Activated naive CD8-positive, alpha-beta T cell (primary cell): ENCODE data around the gene CPA1.
A peak's percentile ranks its signal among the peaks of the same experiment; 100 is the strongest.
"Not testable (repeated sequence)": the region's sequence is repeated elsewhere in the genome, so short reads cannot be mapped to it uniquely, and the experiment has no call there.

ENCODE experiments used
- H3K27ac Mint-ChIP-seq: one replicate; pipeline ENCODE4 v1.8.0; 2021; ENCODE audit warnings: mixed read lengths
- H3K27me3 Mint-ChIP-seq: one replicate; pipeline ENCODE4 v1.8.0; 2021; ENCODE audit warnings: mixed read lengths
- H3K36me3 Mint-ChIP-seq: one replicate; pipeline ENCODE4 v1.8.0; 2021; ENCODE audit warnings: mixed read lengths
- H3K4me1 Mint-ChIP-seq: one replicate; pipeline ENCODE4 v1.8.0; 2021; ENCODE audit warnings: low read depth, mixed read lengths
- H3K4me3 Mint-ChIP-seq: one replicate; pipeline ENCODE4 v1.8.0; 2021; ENCODE audit warnings: mild to moderate bottlenecking, mixed read lengths
- H3K9me3 Mint-ChIP-seq: one replicate; pipeline ENCODE4 v1.8.0; 2021; ENCODE audit warnings: low read depth, mixed read lengths

The CPA1 gene

DNA sequence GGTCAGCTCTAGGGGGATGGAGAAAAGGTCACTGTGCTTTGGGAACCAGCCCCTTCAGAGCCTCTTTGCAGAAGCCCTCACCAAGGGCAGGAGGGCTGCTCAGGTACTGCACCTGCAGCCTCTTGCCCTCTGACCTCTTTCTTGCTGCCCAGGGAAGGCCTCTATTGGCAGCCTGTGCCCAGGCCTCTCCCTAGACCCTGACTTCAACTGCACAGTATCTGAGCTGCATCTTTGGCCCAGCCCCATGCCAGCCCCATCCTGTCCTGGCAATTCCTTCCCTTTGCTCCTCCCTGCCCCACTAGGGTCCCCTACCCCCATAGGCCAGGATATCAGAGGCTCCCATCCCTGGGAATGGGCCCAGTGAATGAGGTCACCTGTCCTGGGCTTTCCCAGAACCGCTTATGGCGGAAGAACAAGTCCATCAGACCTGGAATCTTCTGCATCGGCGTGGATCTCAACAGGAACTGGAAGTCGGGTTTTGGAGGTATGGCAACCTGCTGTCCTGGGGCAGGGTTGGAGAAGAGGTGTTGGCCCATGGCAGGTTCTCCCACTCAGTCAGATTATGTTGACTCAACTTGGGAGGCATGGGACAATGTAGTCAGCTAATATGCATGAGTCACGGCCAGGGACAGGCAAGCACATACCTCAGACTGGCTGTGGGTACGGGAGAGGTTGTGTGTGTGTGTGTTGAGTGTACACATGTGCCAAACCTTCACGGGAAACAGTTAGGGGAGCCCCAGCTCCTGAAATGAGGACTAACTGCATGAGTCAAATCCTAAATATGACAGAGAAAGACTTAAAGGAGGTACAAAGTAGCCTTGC, 17.1 kb upstream of the CPA1 start:
- Mint-ChIP-seq H3K4me3 (no peak overlapping the region), H3K27me3 (no peaks in the 10 kb centered on the region), H3K27ac (no peak overlapping the region), H3K4me1 (peaks cover 34% of the 10 kb centered on the region), H3K36me3 (peaks cover 9% of the 10 kb centered on the region), H3K9me3 (peaks cover 4% of the 10 kb centered on the region)

DNA sequence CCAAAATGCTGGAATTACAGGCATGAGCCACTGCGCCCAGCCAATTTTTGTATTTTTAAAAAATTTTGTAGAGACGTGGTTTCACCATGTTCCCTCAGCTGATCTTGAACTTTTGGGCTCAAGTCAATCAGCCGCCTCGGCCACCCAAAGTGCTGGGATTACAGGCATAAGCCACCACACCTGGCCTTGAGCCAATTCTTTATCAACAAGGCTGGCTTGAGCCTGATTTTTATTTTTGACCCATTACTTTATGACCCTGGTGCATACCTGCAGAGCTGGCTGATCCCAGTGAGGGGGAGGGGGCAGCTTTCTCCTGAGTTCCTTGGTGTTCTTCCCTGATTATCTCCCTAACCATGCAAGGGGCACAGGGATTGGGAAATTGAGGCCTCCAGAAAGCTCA, 15.8 kb upstream of the CPA1 start:
- Mint-ChIP-seq H3K4me1 (peaks cover 46% of the 10 kb centered on the region), H3K27ac (no peak overlapping the region), H3K4me3 (no peak overlapping the region), H3K27me3 (no peaks in the 10 kb centered on the region), H3K9me3 (peaks cover 4% of the 10 kb centered on the region), H3K36me3 (peaks cover 7% of the 10 kb centered on the region)

DNA sequence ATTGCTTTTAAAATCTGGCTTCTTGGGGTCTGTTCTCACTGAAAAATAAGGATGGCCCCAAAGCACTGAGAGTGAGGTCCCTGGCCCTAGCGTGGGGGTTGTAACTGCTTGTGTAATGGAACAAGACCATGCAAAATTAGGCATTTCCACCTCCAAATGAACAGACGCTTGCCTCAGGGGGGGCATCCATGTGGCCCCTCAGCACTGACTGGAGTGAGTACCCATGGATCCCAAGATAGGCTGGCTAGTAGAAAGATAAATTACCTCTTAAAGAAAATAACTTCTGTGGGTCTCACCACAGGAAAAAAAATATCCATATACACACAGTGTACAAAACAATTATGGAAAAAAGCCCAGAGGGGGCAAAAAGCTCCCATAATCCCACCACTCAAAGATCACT, 15.2 kb upstream of the CPA1 start:
- H3K9me3 Mint-ChIP-seq: peaks cover 4% of the 10 kb centered on the region
- peak overlapping the region; percentile 46 for H3K27ac Mint-ChIP-seq
- H3K4me1 Mint-ChIP-seq: peaks cover 52% of the 10 kb centered on the region
- no peaks in the 10 kb centered on the region for H3K27me3 Mint-ChIP-seq
- H3K4me3 Mint-ChIP-seq: peak overlapping the region; percentile 30
- H3K36me3 Mint-ChIP-seq: peaks cover 4% of the 10 kb centered on the region

DNA sequence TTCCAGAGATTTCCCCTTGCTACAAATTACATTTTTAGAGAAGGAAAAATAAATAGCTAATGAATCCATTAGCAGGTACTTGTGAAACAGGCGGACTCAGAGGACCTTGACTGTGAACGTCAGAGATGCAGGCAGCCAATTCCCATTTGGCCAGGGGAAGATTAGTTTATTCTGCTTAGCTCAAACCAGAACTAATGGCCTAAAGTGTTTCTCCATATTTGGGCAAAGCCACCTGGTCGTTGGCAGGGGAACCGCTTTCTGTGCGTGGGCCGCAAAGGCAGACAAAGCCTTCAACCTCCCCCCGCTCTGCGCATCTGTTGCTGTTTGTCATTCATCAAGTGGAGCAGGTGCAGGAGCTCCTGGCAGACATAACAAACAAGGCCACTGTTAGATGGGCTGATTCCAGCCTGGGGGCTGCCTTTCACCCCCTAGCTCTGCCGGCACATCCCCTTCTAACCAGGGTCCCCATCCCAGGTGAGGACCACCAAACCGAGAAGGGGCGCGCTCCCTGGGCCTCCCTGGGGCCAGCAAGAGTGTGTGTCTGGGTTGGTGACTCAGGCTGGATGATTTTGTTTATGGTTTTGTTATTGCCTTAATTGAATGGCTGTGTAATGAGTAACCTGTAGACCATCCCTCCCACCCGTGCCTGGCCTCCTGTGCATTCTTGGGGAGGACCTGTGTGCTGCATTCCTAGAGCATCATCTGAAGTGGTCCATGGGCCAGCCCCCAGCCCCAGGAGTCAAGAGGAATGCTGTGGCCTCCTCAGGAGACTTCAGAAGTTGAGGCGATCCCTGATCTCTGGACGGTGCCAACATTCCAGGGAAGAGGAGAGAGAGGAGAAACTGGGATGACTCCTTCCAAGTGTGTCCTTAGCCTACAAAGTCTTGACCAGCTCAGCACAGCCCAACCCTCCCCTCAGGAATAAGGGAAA, 14.5 kb upstream of the CPA1 start:
- Mint-ChIP-seq H3K27me3 (no peaks in the 10 kb centered on the region), H3K9me3 (no peaks in the 10 kb centered on the region), H3K4me3 (peak overlapping the region; percentile 68), H3K27ac (peak overlapping the region; percentile 93), H3K4me1 (peaks cover 55% of the 10 kb centered on the region), H3K36me3 (peaks cover 2% of the 10 kb centered on the region)

DNA sequence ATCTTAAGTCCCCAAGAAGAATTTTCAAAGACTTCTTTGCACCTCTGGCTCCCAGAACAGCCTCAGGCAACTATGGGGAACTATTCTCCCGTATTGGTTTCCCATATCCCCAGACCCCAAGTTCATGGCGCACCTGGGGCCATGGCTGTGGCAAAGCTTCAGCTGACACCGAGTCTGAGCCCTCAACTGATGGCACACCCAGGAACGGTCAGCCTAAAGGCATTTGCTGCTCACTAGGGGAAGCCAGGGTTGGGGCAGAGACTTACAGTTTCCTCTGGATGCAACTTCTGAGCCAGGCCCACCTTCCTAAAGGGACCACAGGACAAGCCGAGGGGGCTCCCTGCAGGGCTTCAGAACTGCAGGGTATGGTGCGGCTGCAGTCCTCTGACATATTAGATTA, 13.7 kb upstream of the CPA1 start:
- Mint-ChIP-seq H3K36me3 (no peaks in the 10 kb centered on the region), H3K9me3 (no peaks in the 10 kb centered on the region), H3K27me3 (no peaks in the 10 kb centered on the region), H3K4me3 (peak overlapping the region; percentile 83), H3K27ac (peak overlapping the region; percentile 93), H3K4me1 (peaks cover 55% of the 10 kb centered on the region)

DNA sequence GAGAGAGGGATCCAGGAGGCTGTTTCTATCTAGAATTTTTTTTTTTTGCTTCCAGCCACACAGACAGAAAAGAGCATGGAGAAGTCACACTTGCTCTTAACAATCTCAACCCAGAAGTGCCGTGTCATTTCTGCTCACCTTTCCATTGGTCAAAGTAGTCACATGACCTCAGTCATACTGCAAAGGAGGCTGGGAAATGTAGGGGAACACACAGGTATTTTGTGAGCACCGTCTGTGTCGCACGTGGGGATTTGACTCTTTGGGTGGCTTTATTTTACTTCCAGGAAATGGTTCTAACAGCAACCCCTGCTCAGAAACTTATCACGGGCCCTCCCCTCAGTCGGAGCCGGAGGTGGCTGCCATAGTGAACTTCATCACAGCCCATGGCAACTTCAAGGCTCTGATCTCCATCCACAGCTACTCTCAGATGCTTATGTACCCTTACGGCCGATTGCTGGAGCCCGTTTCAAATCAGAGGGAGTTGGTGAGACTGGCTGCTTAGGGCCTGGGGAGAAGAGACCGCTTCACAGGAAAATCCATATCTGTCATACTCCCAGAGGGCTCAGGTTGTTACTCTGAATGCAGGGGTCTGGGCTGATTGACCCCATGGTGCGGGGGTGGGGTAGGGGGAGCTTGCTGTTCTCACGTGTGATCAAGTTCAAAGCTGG, 13.1 kb upstream of the CPA1 start:
- Mint-ChIP-seq H3K27me3 (no peaks in the 10 kb centered on the region), H3K4me3 (peak overlapping the region; percentile 83), H3K4me1 (peaks cover 55% of the 10 kb centered on the region), H3K9me3 (no peaks in the 10 kb centered on the region), H3K36me3 (no peaks in the 10 kb centered on the region), H3K27ac (peak overlapping the region; percentile 93)

DNA sequence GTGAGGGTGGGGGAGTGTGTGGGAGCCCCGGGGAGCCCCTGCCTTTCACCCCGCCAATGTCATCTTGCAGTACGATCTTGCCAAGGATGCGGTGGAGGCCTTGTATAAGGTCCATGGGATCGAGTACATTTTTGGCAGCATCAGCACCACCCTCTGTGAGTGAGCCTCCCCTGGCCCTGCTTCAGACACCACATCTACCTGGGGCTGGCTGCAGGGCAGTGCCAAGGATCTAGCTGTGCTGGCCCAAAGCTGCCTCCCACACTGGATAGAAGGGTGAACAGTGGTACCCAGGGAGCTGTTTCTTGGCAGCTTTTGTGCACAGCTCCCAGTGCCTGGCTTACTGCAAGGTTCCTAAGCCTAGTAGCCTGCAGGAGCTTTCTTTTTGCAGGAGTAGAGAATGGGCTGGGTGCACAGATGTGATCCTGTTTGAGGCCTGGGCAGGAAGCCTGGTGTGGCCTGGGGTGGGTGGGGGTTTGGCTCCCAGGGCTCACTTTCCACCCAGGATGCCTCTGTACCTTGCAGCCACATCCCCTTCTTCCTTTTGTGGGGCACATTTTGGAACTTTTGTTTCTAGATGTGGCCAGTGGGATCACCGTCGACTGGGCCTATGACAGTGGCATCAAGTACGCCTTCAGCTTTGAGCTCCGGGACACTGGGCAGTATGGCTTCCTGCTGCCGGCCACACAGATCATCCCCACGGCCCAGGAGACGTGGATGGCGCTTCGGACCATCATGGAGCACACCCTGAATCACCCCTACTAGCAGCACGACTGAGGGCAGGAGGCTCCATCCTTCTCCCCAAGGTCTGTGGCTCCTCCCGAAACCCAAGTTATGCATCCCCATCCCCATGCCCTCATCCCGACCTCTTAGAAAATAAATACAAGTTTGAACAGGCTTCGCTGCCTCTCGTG, 12.2 kb upstream of the CPA1 start:
- H3K27ac Mint-ChIP-seq: peak overlapping the region; percentile 93
- no peaks in the 10 kb centered on the region for H3K27me3 Mint-ChIP-seq
- H3K4me1 Mint-ChIP-seq: peaks cover 55% of the 10 kb centered on the region
- H3K36me3 Mint-ChIP-seq: no peaks in the 10 kb centered on the region
- H3K4me3 Mint-ChIP-seq: peak overlapping the region; percentile 83
- no peaks in the 10 kb centered on the region for H3K9me3 Mint-ChIP-seq

DNA sequence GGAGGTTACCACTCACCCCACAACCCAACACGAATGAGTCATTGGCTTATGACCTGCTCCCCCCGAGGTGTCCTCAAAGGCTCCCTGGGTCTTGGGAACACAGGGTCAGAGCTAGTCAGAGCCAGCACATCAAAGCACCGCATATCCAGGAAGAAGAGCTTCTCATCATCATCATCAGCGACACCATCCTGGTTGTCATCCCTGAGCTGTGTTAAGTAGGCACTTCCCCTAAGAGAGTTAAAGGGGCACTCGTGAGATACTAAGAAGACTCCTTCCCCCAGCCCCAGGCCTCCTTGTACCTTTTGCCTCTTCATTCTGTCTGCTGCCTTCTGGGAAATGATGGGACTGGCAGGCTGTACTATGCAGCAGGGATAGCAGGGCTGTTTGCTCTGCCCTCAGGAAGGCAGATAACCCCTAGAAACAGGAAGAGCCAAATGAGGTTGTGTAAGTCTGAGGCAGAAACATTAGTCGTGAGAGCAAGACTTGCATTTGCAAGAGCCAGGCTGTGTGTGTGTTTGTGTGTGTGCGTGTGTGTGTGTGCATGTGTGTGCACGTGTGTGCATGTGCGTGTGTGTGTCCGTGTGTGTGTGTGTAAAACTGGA, 11.1 kb upstream of the CPA1 start:
- Mint-ChIP-seq H3K4me3 (peak overlapping the region; percentile 74), H3K36me3 (no peaks in the 10 kb centered on the region), H3K9me3 (no peaks in the 10 kb centered on the region), H3K27me3 (no peaks in the 10 kb centered on the region), H3K4me1 (peaks cover 52% of the 10 kb centered on the region), H3K27ac (peak overlapping the region; percentile 93)

DNA sequence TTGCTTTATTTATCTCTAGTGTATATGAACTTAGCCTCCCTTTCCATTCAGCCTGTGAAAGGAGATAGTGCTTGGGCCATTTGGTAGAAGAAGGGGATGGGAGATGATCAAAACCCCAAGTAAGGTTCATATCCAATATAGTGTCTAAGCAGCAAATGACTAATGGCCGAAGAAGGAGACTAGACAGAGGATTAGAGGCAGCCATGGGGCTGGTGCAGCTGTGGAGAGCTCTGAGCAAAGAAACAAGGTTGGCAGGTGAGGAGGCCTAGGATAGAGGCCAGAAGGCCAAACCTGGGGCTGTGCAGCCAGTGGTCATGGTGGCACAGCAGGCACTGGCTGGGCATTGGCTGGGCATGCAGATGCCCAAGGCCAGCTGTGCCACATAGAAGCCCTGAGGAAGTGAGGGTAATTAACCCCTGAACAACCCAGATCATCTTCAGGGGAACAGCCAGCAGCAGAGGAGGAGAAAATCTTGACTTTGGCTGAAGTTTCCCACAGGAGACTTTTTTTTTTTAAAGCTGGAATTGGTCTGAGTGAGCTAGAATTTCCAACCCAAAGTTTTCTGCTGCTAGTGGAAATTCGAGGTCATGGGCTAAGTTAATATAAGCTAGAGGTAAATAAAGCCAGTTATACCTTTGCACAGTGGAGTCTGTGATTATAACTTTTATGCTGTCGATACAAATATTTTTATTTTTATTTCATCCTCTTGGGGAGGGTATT, 10.3 kb upstream of the CPA1 start:
- Mint-ChIP-seq H3K27ac (peak overlapping the region; percentile 93), H3K27me3 (no peaks in the 10 kb centered on the region), H3K4me3 (peak overlapping the region; percentile 34), H3K9me3 (no peaks in the 10 kb centered on the region), H3K4me1 (peaks cover 52% of the 10 kb centered on the region), H3K36me3 (no peaks in the 10 kb centered on the region)

DNA sequence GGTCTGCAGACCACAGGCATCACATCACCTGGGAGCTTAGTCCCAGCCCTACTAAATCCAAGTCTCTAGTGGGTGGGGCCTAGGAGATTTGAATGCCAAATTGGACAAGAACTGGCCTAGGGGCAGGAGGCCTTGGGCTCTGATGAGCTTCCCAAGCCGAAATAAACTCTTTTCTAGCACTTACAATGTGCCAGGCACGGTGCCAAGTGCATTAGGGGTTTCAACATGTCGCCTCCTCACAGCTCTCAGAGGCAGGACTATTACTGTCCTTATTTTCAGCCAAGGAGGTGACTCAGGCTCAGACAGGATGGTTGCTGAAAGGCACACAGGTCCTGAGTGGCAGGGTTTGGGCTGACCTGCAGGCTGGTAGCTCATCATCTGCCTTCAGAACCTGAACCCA, 9.2 kb upstream of the CPA1 start:
- H3K27ac Mint-ChIP-seq: no peak overlapping the region
- no peak overlapping the region for H3K4me3 Mint-ChIP-seq

DNA sequence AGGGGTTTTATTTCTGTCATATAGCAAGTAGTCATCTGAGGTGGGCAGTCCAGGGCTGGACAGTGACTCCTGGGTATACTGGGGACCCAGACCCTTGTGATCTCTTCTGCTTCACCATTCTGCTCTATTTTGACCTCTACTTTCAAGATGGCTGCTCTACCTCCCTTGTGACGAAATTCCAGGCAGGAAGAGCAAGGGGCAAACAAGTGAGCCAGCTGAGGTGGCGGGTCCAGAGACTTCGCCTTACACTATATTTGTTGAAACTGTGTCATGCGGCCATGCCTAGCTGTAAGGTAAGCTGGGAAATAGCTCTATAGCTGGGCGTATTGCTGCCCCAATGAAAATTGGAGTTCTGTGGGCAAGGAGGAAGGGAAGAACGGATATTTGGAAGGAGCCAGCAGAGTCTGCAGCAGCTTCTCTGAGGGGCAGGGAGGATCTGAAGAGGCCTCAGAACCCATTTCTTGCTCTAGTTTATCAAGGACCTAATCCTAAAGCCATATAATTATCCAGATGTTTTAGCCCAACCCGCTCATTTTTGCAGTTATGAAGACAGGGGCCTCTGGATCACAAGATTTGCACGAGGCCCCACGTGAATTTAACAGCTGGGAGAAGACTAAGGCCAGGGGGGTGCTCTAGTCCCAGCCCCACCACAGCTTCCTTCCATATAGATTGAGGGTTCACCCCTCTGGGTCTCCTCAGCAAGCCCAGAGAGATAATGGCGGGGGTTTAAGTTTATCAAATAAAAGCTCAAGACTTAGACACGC, 7.7 kb upstream of the CPA1 start:
- Mint-ChIP-seq H3K9me3 (no peaks in the 10 kb centered on the region), H3K4me1 (peaks cover 28% of the 10 kb centered on the region), H3K36me3 (peaks cover 5% of the 10 kb centered on the region), H3K4me3 (no peak overlapping the region), H3K27ac (no peak overlapping the region), H3K27me3 (no peaks in the 10 kb centered on the region)

More for the DNA sequence above, 9.2 kb upstream of the CPA1 start:
- H3K4me1 Mint-ChIP-seq: peaks cover 42% of the 10 kb centered on the region
- no peaks in the 10 kb centered on the region for H3K9me3 Mint-ChIP-seq
- no peaks in the 10 kb centered on the region for H3K36me3 Mint-ChIP-seq
- no peaks in the 10 kb centered on the region for H3K27me3 Mint-ChIP-seq

DNA sequence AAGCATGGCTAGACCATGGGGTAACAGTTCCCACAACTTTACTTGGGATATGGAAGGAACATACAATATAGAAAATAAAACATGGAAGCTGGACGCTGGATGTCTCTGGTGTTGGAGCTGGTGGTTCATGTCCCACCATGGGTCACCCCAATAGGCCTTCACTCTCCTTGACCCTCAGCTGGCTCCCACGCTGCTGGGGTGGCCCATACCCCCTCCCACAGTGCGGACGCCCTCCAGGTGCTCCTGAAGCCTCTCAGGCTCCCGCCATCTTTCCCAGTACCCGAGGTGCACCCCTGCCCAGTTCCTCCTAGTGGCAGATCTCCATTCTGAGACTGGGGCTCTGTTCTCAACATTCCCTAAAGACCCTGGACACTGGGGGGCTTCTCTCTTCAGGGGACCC, 5.8 kb upstream of the CPA1 start:
- Mint-ChIP-seq H3K4me1 (peaks cover 8% of the 10 kb centered on the region), H3K27ac (no peak overlapping the region), H3K9me3 (no peaks in the 10 kb centered on the region), H3K4me3 (no peak overlapping the region), H3K27me3 (no peaks in the 10 kb centered on the region), H3K36me3 (peaks cover 5% of the 10 kb centered on the region)

DNA sequence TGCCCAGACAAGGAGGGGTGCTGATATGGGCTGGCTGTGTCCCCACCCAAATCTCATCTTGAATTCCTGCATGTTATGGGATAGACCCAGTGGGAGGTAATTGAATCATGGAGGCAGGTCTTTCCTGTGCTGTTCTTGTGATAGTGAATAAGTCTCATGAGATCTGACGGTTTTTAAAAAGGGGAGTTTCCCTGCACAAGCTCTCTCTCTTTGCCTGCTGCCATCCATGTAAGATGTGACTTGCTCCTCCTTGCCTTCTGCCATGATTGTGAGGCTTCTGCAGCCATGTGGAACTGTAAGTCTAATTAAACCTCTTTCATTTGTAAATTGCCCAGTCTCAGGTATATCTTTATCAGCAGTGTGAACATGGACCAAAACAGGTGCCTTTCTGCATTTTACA, 3.8 kb upstream of the CPA1 start:
- H3K27me3 Mint-ChIP-seq, H3K4me3 Mint-ChIP-seq, H3K9me3 Mint-ChIP-seq, H3K27ac Mint-ChIP-seq, H3K36me3 Mint-ChIP-seq, H3K4me1 Mint-ChIP-seq: not testable (repeated sequence)
